GM12878 (cell line): ENCODE data around the gene CFDP1.

ENCODE experiments used
- BCL3 ChIP-seq: IDR thresholded peaks from 2 replicates; pipeline ENCODE4 v1.6.1; 2011; ENCODE audit warnings: borderline replicate concordance, low read depth, mild to moderate bottlenecking, moderate library complexity, low read length; ENCODE audit not compliant: insufficient read depth, poor library complexity, severe bottlenecking
- CTCF ChIP-seq, 3 experiments: IDR thresholded peaks in 2 of 3; conservative IDR thresholded peaks in 1 of 3; 2 replicates each; pipeline ENCODE4 v1.5.1; 2011; ENCODE audit warnings: low read depth in 3 of 3, low read length in 3 of 3, mild to moderate bottlenecking in 3 of 3, control low read depth in 2 of 3, moderate library complexity in 2 of 3, inconsistent platforms in 1 of 3, mixed read lengths in 1 of 3; ENCODE audit not compliant: control insufficient read depth in 2 of 3, insufficient read depth in 1 of 3; ENCODE audit errors: extremely low read depth in 1 of 3
- EZH2 ChIP-seq: IDR thresholded peaks from 2 replicates; pipeline ENCODE4 v1.6.1; 2012; ENCODE audit warnings: low read depth, mild to moderate bottlenecking, control low read depth, inconsistent platforms, low read length, borderline replicate concordance; ENCODE audit not compliant: control insufficient read depth
- GATAD2B ChIP-seq: fragments of 450-650 bp; conservative IDR thresholded peaks from 2 replicates; pipeline ENCODE4 v1.6.1; 2017; ENCODE audit warnings: low read depth, mild to moderate bottlenecking, moderate library complexity
- MAX ChIP-seq: IDR thresholded peaks from 2 replicates; pipeline ENCODE4 v1.6.1; 2012; ENCODE audit warnings: low read depth, low read length, improper control_type of control experiment
- POLR2A ChIP-seq: IDR thresholded peaks from 2 replicates; pipeline ENCODE4 v1.6.1; 2011; ENCODE audit warnings: low read depth, mild to moderate bottlenecking, low read length
- RFX5 ChIP-seq: IDR thresholded peaks from 2 replicates; pipeline ENCODE4 v1.6.1; 2011; ENCODE audit warnings: low read depth, low read length, improper control_type of control experiment
- SREBF2 ChIP-seq: IDR thresholded peaks from 2 replicates; pipeline ENCODE4 v1.6.1; 2012; ENCODE audit warnings: mild to moderate bottlenecking, low read length

- TF ChIP-seq BCL3 (no peak), CTCF (IDR thresholded peaks at IDR 0.05 in 2 of 3, conservative IDR thresholded peaks at IDR 0.05 in 1 of 3; ENCODE audit: control insufficient read depth in 2 of 3, extremely low read depth in 1 of 3, insufficient read depth in 1 of 3, low read depth in 3 of 3, low read length in 3 of 3) (no peak), SREBF2 (no peak), MAX (no peak), RFX5 (no peak), GATAD2B (no peak), EZH2 (no peak), POLR2A (no peak)
These were observed 49.3 kb upstream of the CFDP1 start for GRCh38 chr16:75482434-75483205.
